ENCODE results near the gene CEP128. TPM values are rescaled to one million over a fixed set of nuclear protein-coding genes. Genes with fewer than 3 reads are reported as not detected.

The CEP128 gene
- total RNA-seq, 2 experiments from 2014 or later, result 12.3 to 13.0 TPM

DNA sequence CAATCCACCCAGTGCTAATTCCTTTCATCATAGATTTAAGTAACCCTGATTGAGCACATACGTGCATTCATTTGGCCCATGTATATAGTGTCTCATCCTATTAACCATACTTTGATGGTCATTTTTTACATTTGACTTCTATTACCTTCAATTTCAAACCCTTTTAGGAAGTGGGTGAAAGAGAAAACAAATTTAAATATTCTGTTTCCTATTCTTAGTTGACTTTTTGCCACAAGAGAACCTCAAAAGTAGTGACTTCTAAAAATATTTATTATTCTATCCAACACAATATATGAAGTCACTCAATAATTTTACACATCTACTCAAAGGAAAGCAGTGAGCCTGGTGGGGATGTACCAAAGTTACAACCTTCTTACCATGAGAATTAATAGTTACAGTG is 164.9 kb downstream of the CEP128 start:
- intact Hi-C loops (cut with DNase I, micrococcal nuclease), result no loop called here
- no peak overlapping the region for H3K4me3 Mint-ChIP-seq
- TF ChIP-seq, protein P1, sequence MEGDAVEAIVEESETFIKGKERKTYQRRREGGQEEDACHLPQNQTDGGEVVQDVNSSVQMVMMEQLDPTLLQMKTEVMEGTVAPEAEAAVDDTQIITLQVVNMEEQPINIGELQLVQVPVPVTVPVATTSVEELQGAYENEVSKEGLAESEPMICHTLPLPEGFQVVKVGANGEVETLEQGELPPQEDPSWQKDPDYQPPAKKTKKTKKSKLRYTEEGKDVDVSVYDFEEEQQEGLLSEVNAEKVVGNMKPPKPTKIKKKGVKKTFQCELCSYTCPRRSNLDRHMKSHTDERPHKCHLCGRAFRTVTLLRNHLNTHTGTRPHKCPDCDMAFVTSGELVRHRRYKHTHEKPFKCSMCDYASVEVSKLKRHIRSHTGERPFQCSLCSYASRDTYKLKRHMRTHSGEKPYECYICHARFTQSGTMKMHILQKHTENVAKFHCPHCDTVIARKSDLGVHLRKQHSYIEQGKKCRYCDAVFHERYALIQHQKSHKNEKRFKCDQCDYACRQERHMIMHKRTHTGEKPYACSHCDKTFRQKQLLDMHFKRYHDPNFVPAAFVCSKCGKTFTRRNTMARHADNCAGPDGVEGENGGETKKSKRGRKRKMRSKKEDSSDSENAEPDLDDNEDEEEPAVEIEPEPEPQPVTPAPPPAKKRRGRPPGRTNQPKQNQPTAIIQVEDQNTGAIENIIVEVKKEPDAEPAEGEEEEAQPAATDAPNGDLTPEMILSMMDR (IDR thresholded peaks at IDR 0.05), result no peak
- H3K4me3 ChIP-seq (ENCODE audit: low read length), result no peak overlapping the region
- DNase-seq (no peak), ATAC-seq (ENCODE audit: poor library complexity) (no peak)
- H3K36me3 ChIP-seq (ENCODE audit: insufficient read depth, low read length), result no peaks in the 10 kb centered on the region
- H3K27ac ChIP-seq (ENCODE audit: low read depth in 1 of 2, low read length in 2 of 2), result no peak overlapping the region
- no peaks in the 10 kb centered on the region for H3K9me3 Mint-ChIP-seq
- no peaks in the 10 kb centered on the region for H3K4me1 ChIP-seq (ENCODE audit: insufficient read depth, low read length)
- no peaks in the 10 kb centered on the region for H3K4me1 Mint-ChIP-seq (ENCODE audit: low read depth)
- no peaks in the 10 kb centered on the region for H3K9me3 ChIP-seq (ENCODE audit: control insufficient read depth in 1 of 2, insufficient read depth in 1 of 2, low read length in 2 of 2)
- ChIA-PET POLR2A (no interaction called here), CTCF (no interaction called here)
- no peak overlapping the region for H3K27ac Mint-ChIP-seq
- no peaks in the 10 kb centered on the region for H3K27me3 ChIP-seq (ENCODE audit: control insufficient read depth in 1 of 2, insufficient read depth in 2 of 2, low read length in 2 of 2)
- H3K27me3 Mint-ChIP-seq, result no peaks in the 10 kb centered on the region
- peaks cover 24% of the 10 kb centered on the region for H3K36me3 Mint-ChIP-seq (ENCODE audit: low read depth)

DNA sequence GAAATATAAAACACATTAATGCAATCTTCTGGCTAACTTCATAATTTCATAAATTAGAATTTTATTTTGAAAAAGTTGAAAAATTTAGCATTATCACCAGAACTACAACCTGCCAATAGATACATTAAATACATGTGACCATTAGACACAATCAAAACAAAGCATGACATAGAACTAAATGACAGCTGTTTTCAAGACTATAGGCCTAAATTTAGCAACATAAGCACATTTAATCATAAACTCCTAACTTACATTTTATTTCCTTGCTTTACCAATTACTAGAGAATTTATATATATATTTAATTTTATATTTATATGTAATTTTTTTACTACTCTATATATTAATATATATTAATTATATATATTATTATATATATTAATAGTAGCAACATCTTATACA is 165.4 kb downstream of the CEP128 start:
- TF ChIP-seq, protein P1 (IDR thresholded peaks at IDR 0.05), result no peak
- Histone ChIP-seq H3K4me3 (ENCODE audit: low read length) (no peak overlapping the region), H3K4me1 (ENCODE audit: insufficient read depth, low read length) (no peaks in the 10 kb centered on the region), H3K27ac (ENCODE audit: low read depth in 1 of 2, low read length in 2 of 2) (no peak overlapping the region), H3K9me3 (ENCODE audit: control insufficient read depth in 1 of 2, insufficient read depth in 1 of 2, low read length in 2 of 2) (no peaks in the 10 kb centered on the region), H3K27me3 (ENCODE audit: control insufficient read depth in 1 of 2, insufficient read depth in 2 of 2, low read length in 2 of 2) (no peaks in the 10 kb centered on the region), H3K36me3 (ENCODE audit: insufficient read depth, low read length) (no peaks in the 10 kb centered on the region)
- Mint-ChIP-seq H3K9me3 (no peaks in the 10 kb centered on the region), H3K4me3 (no peak overlapping the region), H3K27me3 (no peaks in the 10 kb centered on the region), H3K27ac (no peak overlapping the region), H3K4me1 (ENCODE audit: low read depth) (no peaks in the 10 kb centered on the region), H3K36me3 (ENCODE audit: low read depth) (peaks cover 24% of the 10 kb centered on the region)
- POLR2A ChIA-PET, result interaction anchor here (1.0 kb wide), 1 partner anchor 9 kb away, joined by 3 read pairs; no protein-coding TSS in a partner anchor
- ATAC-seq (ENCODE audit: poor library complexity) (no peak), DNase-seq (no peak)
- CTCF ChIA-PET, result no interaction called here
- intact Hi-C loops (cut with DNase I, micrococcal nuclease), result no loop called here

DNA sequence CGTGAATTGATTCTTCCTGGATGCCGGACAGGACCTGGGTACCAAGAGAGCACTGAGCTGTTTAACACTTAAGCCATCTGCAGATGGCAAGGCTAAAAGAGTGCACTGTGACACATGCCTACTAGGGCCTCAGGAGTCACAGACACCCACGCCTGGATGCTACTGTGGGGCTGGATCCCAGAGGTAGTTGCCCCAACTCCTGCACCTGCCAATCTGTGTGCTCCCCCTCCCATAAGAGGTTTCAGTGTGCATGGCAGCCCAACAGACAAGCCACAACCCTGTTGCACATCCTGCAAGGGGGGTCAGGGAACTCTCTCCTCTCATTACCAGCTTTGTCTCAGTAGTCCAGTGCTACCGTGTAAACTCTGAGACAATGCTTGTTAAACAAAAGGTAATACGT is 169.0 kb downstream of the CEP128 start:
- no peak overlapping the region for H3K4me3 Mint-ChIP-seq

More for the DNA sequence above, 169.0 kb downstream of the CEP128 start:
- no peaks in the 10 kb centered on the region for H3K4me1 Mint-ChIP-seq (ENCODE audit: low read depth)
- H3K27ac Mint-ChIP-seq, result no peak overlapping the region
- no peaks in the 10 kb centered on the region for H3K9me3 ChIP-seq (ENCODE audit: control insufficient read depth in 1 of 2, insufficient read depth in 1 of 2, low read length in 2 of 2)
- no peak for DNase-seq
- no peaks in the 10 kb centered on the region for H3K27me3 Mint-ChIP-seq
- ATAC-seq (ENCODE audit: poor library complexity), result no peak
- no peaks in the 10 kb centered on the region for H3K27me3 ChIP-seq (ENCODE audit: control insufficient read depth in 1 of 2, insufficient read depth in 2 of 2, low read length in 2 of 2)
- TF ChIP-seq, protein P1 (IDR thresholded peaks at IDR 0.05), result no peak
- no peaks in the 10 kb centered on the region for H3K9me3 Mint-ChIP-seq
- H3K36me3 ChIP-seq (ENCODE audit: insufficient read depth, low read length), result no peaks in the 10 kb centered on the region
- no peak overlapping the region for H3K27ac ChIP-seq (ENCODE audit: low read depth in 1 of 2, low read length in 2 of 2)
- ChIA-PET POLR2A (no interaction called here), CTCF (no interaction called here)
- intact Hi-C loops (cut with DNase I, micrococcal nuclease), result no loop called here
- no peak overlapping the region for H3K4me3 ChIP-seq (ENCODE audit: low read length)
- H3K36me3 Mint-ChIP-seq (ENCODE audit: low read depth), result peaks cover 27% of the 10 kb centered on the region
- no peaks in the 10 kb centered on the region for H3K4me1 ChIP-seq (ENCODE audit: insufficient read depth, low read length)
